ENCODE data around the gene TUBG2.

GRCh38 chr17:42669705-42669976 is 10.6 kb downstream of the TUBG2 start:
- TF ChIP-seq GABPA (IDR thresholded peaks at IDR 0.05; ENCODE audit: borderline replicate concordance, insufficient read depth, low read length) (no peak), CTCF (IDR thresholded peaks at IDR 0.05; ENCODE audit: control extremely low read depth in 1 of 3, insufficient read depth in 1 of 3, low read depth in 1 of 3, low read length in 3 of 3) (no peak), POLR2A (IDR thresholded peaks at IDR 0.05; ENCODE audit: control extremely low read depth in 1 of 2, low read depth in 2 of 2, low read length in 2 of 2) (no peak), SP1 (IDR thresholded peaks at IDR 0.05; ENCODE audit: low read depth, low read length) (no peak), E2F6 (IDR thresholded peaks at IDR 0.05) (no peak), SIN3A (conservative IDR thresholded peaks at IDR 0.05 in 1 of 2, IDR thresholded peaks at IDR 0.05 in 1 of 2; ENCODE audit: low read depth in 1 of 2, low read length in 2 of 2) (no peak), MAX (IDR thresholded peaks at IDR 0.05) (no peak), RAD21 (IDR thresholded peaks at IDR 0.05 in 1 of 2, conservative IDR thresholded peaks at IDR 0.05 in 1 of 2; ENCODE audit: low read depth in 2 of 2, low read length in 2 of 2) (no peak), EP300 (IDR thresholded peaks at IDR 0.05; ENCODE audit: borderline replicate concordance in 1 of 2, low read depth in 2 of 2, low read length in 2 of 2) (no peak), USF2 (IDR thresholded peaks at IDR 0.05; ENCODE audit: low read length) (no peak), MAFK (IDR thresholded peaks at IDR 0.05; ENCODE audit: low read depth, low read length) (no peak), BACH1 (IDR thresholded peaks at IDR 0.05; ENCODE audit: low read length) (no peak), SP2 (IDR thresholded peaks at IDR 0.05; ENCODE audit: low read length) (no peak), BRCA1 (IDR thresholded peaks at IDR 0.05; ENCODE audit: low read depth, low read length) (no peak)
